Measurements from ENCODE around the gene MTHFR.

MTHFR gene

DNA sequence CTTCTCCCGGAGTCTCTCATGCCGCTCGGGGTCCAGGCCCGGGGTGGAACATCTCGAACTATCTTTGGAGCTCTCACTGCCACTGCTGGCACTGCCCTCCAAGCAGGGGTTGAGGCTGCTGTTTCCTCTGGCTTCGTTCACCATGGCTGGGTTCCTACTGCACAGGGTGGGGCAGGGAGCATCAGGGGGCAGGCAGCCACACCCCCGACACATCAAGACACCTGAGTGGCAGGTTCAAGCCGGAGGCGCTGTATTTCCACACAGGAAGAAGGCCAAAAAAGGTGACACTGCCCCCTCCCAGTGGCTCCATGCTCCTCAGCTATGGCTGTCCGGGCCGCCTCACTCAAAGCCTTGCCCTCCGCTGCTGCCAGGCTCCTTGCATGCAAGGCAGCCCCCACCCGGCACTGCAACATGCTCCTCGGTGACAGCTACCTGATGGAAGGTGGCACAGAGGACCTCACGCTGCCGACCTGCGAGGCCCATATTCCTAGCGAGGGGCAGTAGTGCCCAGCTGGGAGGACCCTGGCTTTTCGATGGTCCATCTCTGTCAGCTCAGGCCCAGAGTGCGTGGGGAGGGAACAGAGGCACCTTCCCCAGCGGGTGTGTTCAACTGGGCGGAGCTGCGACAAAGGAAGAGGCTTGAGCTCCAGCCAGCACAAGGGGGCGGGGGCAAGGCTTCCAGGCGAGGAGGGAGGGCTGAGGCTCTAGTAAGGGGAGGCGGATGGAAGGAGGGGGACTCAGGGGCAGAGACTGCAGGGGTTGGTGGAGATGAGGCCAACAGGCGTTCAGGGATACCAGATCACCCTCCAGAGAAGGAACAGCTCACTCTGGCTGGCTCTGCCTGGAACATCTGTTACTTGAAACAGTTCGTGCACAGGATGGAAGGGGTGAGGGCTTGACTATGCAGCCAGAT is 2.5 kb downstream of the MTHFR start:
- TF ChIP-seq, protein P1, sequence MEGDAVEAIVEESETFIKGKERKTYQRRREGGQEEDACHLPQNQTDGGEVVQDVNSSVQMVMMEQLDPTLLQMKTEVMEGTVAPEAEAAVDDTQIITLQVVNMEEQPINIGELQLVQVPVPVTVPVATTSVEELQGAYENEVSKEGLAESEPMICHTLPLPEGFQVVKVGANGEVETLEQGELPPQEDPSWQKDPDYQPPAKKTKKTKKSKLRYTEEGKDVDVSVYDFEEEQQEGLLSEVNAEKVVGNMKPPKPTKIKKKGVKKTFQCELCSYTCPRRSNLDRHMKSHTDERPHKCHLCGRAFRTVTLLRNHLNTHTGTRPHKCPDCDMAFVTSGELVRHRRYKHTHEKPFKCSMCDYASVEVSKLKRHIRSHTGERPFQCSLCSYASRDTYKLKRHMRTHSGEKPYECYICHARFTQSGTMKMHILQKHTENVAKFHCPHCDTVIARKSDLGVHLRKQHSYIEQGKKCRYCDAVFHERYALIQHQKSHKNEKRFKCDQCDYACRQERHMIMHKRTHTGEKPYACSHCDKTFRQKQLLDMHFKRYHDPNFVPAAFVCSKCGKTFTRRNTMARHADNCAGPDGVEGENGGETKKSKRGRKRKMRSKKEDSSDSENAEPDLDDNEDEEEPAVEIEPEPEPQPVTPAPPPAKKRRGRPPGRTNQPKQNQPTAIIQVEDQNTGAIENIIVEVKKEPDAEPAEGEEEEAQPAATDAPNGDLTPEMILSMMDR (IDR thresholded peaks at IDR 0.05; ENCODE audit: low read depth, low read length, missing control alignments): no peak
- peak; percentile 94 for DNase-seq (ENCODE audit: extremely low read depth, low read depth)
- H3K4me3 ChIP-seq (replicated peaks; ENCODE audit: low read depth, low read length): peak overlapping the region; percentile 55

DNA sequence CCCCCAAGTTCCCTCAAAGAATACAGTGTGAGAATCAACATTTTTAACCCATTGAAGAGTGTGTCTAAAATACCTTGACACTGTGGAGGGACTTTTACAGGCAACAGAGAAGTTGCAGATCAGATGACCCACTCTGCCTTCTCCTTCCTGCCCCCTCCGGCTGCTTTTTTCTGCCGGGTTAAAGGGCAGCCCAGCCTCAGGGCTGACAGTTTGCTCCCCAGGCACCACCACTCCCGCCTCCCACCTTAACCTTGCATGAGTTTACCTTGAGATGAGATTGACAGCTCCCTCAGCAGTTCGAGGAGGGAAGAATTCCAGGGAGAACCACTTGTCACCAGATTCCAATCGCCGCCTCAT is 3.2 kb downstream of the MTHFR start:
- no peak for DNase-seq (ENCODE audit: extremely low read depth, low read depth)
- peak overlapping the region; percentile 55 for H3K4me3 ChIP-seq (replicated peaks; ENCODE audit: low read depth, low read length)
- TF ChIP-seq, protein P1 (IDR thresholded peaks at IDR 0.05; ENCODE audit: low read depth, low read length, missing control alignments): no peak

- no peak overlapping the region for H3K4me3 ChIP-seq (replicated peaks; ENCODE audit: low read depth, low read length)
- TF ChIP-seq, protein P1 (IDR thresholded peaks at IDR 0.05; ENCODE audit: low read depth, low read length, missing control alignments): no peak
- no peak for DNase-seq (ENCODE audit: extremely low read depth, low read depth)
These were observed 4.9 kb downstream of the MTHFR start for GRCh38 chr1:11800756-11801433.

- TF ChIP-seq, protein P1 (IDR thresholded peaks at IDR 0.05; ENCODE audit: low read depth, low read length, missing control alignments): no peak
- no peak overlapping the region for H3K4me3 ChIP-seq (replicated peaks; ENCODE audit: low read depth, low read length)
- no peak for DNase-seq (ENCODE audit: extremely low read depth, low read depth)
These were observed 5.4 kb downstream of the MTHFR start for GRCh38 chr1:11800391-11800755.

DNA sequence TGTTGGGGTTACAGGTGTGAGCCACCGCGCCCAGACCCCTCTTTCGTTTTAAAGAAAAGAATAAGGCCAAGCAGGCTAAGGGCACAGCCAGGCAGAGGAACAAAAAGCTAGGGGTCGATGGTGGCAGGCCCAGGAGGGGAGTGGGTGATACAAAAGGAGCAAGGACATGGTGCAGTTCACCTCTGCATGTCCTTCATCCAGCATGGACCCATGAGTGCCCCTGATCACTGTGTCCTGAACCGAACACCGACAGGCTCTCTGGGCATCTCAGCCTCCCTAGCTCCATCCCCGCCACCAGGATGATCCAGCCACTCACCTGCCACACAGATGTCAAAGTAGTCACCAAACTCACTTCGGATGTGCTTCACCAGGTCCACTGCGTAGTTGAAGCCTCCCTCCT is 5.9 kb downstream of the MTHFR start:
- H3K4me3 ChIP-seq (replicated peaks; ENCODE audit: low read depth, low read length): no peak overlapping the region
- DNase-seq (ENCODE audit: extremely low read depth, low read depth): no peak
- TF ChIP-seq, protein P1 (IDR thresholded peaks at IDR 0.05; ENCODE audit: low read depth, low read length, missing control alignments): no peak

- no peak overlapping the region for H3K4me3 ChIP-seq (replicated peaks; ENCODE audit: low read depth, low read length)
- TF ChIP-seq, protein P1 (IDR thresholded peaks at IDR 0.05; ENCODE audit: low read depth, low read length, missing control alignments): no peak
- no peak for DNase-seq (ENCODE audit: extremely low read depth, low read depth)
These were observed 6.7 kb downstream of the MTHFR start for GRCh38 chr1:11799099-11799498.

All from HFF-Myc (cell line).